HK-2 (cell line): Measurements from ENCODE around the gene SEC24D.

Experiments
- DNase-seq: peaks from one replicate; pipeline ENCODE4 v3.0.0-alpha.2; 2018; ENCODE audit not compliant: unreplicated experiment

SEC24D gene

DNA sequence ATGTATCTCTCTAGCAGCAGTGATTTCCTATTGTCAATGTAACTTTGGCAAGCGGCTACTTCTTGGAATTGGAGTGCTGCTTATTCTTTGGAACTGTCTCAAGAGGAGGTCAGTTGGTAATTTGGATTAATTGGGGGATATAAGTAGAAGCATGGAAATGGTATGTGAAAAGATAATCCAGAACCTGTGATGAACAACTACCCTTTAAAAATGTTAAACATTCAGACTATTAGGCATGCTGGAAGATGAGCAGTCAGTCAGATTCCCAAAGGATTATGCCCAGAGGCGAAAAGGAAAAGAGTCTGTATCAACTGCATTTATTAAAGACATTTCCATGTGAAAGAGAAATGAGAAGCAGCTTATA, 62.5 kb downstream of the SEC24D start:
- DNase-seq = no peak

DNA sequence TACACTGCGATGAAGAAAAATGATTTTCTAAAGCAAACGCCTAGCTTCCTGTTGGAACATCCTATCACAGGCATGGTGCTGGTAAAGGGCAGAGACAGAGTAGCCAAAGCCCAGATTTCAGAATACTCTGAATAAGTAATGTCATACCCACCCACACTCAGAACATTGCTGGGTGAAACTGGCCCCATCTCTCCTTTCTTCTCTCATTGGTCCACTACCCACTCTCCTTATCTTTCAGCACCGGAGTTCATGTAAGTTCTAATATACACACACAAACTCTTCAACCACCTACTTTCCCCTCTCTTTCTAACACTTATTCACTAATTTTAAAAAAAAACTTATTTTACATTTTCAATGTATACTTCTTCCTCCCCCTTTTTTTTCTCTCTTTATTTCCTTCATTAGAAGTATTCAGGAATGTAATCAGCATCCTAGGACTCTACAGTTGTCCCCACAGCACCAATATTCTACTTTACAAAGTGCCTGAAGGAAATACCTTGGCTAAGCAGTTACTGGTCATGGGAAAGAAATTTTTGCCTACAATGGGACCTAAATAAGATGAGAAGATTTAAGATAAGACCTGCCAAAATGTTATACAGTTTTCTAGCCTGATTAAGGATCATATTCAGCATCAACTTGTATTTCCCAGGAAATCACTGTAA, 63.0 kb downstream of the SEC24D start:
- DNase-seq = no peak

DNA sequence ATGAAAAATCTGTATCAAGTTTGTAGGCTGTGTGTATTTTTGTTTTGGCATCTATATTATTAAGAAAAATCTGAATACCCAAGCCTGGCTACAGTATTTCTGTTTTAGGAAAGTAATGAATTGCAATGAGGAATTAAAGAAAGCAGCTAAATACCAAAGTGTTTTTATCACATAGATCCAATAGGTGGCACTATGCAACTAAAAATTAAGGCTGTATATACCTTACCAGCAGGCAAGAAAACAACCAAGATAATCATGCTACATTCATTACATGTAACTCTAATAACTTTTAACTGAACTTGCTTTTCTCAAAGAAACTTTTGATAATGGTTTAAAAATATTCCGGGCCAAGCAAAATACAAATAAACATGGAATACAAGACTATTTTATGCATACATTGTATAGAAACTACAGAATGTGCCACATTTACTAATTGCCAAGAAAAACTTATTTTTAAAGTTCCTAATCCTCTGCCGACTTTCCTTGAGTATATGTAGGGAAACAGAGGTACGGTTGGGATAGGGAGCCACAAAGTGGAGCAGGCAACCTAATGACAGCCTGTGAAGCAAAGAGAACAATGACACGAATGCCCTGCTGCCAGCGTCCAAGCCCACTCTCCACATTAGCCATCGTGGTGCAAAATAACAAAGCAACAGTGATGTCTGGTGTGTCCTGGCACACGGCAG, 63.7 kb downstream of the SEC24D start:
- no peak for DNase-seq

DNA sequence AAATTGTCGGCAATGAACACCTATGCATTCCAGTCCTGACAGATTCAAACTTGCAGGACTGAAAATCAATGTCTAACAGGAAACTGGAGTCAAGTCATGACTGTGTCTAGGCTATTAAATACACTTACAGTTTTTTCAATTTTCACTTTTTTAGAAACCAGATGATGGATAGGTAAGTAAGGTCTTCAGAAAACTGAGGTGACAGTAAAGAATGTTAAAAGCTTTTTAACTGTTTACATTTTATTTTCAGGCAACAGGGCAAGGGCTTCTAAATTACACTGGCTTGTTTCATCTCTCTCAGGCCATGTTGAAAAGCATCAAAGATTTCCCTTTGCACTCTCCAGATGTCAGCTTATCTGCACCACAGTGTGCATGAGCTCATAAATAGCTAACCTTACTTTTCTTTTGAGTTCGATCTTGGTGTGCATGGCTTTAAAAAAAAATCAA, 65.2 kb downstream of the SEC24D start:
- no peak for DNase-seq

DNA sequence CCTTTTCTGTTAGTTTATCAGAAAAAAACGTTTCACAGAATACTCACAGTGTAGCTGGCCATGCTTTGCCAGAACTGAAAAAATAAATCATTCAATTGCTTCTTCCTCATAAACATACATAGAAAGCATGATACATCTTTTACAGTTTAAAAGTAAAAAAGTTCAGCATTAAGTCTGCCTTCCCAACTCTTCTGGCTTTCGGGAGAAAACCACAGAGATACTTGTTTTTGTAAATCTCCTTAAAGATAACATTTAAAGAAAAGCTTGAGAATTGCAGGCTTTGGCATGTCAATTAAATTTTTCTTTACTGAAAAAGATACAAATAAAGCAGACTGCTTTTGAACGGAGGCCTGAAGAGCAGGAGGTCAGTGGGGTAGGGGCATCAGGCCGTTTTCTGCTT, 66.8 kb downstream of the SEC24D start:
- no peak for DNase-seq

DNA sequence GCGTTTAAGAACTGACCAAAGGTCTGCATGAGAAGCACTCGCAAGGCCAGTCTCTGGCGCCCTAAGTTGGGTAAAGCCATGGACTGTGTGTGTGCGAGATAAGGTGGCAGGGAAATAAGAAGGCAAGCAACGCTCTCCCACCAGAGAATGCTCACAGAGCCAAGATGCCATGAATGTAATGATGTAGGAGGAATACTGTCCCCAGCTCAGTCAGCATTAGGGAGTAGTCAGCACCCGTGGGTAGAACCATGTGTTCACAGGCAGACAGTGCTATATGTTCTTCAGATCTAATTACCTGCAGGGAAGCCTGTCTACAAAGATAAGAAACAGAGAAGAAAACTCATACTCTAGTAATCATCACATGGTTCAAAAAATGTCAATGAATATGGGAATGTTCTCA, 68.8 kb downstream of the SEC24D start:
- no peak for DNase-seq

DNA sequence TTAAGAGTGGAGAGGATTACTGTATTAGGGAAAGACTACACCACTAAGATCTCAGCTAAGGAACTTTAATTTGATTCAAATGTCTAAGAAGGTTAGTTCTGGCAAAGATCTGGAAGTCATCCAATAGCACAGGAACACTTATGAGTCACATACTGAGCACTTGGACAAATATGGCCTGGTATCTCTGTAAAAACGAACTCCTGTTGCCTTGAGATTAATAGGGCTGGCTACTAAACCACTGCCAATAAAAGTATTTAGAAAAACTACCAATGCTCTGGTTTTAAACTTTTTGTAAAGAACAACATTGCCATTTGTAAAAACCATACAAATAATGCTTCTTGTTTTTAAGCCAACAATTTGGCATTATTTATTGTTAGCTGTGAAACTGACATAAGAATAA, 70.5 kb downstream of the SEC24D start:
- DNase-seq = no peak

DNA sequence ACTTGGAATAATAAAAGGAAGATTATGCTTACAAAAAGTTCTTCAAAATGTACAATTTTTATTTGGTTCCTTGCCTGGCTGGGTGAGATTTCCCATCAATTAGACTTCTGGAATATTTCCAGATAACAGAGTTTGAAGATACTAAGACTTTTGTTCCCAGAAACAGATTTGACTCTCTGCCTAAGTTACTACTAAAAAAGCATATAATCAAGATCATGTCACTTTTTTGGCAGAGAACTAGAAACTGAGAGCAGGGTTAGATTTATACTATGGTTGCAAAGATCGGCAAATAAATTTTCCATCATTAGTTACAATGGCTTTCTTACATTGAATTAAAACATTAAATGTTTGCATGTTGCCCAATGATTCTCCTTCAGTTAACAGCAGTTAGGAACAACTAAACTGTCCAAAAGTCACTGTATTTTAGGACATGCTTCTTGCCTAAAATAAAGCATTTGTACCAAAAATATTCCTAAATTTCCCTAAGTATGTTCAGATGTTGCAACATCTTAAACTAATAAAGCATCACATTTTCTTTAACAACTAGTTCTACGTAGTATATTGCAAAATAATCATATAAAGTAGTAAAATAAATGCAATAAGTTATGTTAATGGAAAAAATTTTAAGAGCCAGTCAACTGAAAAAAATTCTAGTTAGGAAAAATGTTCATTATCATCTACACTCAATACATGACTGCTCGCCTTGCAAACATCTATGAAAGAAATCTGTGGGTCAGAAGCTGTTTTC, 73.0 kb downstream of the SEC24D start:
- DNase-seq = no peak

DNA sequence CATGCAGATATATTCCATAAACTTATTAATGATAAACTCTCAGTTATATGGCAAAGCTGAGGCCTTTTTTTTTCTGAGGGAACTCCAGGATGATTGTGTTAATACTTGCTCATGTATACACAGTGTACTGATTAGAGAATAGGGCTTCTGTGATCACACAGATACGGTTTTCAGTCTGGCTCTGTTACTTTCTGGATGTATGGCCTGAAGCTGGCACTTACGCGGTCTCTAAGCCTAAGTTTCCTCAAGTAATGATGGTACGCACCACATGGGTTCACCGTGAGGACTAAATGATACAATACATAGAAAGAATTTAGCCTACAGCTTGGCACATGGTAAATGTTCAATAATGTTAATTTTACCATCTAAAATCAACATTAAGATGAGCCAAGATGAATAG, 73.8 kb downstream of the SEC24D start:
- no peak for DNase-seq

DNA sequence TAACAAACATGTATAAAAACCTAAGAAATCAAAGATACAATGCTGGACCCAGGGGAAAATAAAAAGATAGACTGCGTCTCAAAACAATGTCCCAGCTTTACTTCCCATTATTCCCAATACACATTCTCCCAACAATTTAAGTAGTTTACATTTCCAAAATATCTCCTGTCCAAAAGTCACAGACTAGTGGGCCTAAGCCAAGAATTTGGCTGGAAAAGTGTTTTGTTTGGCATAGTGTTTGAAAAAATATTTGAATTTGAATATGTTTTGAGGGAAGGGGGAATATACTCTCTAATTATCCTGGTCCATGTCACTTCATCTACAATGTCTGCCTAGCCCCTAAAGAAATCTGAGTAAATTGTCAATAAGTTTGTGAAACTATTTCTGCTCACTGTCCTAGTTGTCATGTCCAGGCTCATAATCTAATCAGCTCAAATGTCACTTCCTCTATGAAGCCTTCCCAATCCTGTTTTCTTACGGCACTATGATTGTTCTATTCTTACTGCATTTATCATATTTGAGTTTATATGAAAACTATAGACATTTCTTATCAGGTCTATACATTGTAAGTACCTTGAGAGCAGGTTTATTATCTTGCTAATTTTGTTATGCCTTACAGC, 74.4 kb downstream of the SEC24D start:
- DNase-seq = no peak

DNA sequence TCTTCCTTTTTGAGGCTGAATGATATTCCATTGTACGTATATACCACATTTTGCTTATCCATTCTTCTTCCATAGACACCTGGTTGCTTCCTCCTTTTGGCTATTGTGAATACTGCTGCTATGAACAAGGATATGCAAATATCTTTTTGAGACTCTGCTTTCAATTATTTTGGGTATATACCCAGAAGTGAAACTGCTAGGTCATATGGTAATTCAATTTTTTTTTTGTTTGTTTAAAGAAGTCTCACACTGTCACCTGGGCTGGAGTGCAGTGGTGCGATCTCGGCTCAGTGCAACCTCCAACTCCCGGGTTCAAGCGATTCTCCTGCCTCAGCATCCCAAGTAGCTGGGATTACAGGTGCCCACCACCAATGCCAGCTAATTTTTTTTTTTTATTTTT, 75.4 kb downstream of the SEC24D start:
- DNase-seq = no peak

DNA sequence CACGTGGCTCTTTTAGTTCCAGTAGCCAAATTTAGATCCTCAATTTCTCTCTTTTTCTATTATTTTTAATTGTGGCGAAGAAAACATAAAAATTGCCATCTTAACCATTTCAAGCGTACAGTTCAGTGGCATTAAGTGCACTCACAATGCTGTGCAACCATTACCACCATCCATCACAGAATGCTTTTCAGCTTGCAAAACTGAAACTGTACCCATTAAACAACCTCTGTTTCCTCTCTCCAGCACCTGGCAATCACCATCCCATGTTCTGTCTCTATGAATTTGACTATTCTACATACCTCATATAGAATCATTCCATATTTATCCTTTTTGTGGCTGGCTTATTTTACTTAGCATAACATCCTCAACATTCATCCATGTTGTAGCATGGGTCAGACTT, 75.8 kb downstream of the SEC24D start:
- no peak for DNase-seq

DNA sequence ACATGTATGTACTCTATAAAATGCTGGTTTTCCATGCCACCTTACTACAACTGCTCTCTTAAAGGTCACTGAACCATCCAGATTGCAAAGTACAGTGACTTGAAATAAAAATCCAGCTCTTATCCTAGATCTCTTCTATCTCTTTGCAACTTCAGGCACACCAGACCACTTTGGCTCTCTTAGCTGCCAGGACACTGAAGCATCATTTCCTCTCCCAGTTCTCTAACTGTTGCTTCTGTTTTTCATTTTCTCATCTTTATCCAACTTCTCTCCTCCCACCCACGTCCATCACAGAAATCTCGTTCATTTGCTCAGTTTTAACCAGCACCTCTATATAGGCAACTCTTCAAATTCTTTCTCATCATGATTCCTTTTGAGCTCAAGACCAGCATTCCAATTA, 76.4 kb downstream of the SEC24D start:
- no peak for DNase-seq

DNA sequence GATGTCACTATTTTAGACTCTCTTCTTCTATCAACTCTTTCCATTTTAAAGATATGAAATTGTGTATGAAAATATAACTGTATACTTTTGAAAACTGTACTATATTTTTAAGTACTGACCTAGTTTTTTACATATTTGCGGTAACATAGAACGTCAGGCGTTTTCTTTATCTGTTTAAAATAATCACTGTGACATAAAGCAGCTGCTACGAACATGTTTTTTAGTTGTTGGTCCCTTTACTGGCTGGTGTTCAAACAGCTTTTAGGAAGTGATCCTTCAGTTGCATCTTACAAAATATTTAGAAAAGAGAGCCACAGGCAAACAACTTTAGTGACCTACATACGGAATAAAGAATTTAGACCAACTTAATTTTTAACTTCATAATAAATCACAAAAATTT, 77.6 kb downstream of the SEC24D start:
- DNase-seq = no peak

DNA sequence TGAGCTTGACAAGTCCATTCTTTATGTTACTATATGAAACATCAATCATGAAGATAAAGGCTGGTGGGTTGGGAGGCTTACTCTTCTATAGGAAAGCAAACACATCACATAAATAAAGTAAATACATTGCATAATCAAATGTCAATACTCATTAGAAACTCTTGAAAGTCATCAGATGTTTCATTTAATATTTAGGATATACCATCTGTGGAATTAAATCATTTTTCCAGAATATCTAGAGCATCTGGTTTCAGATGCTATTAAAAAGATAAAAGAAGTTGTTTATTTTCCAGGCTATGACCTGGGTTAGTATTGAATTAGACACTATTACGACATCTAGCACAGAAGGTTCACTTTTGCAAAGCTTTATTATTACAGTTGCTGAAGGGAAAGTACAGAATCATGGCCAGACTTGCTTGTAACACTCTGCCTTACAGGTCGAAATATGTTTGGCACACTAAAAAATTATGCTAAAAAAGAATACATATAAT, 78.1 kb downstream of the SEC24D start:
- DNase-seq = no peak

DNA sequence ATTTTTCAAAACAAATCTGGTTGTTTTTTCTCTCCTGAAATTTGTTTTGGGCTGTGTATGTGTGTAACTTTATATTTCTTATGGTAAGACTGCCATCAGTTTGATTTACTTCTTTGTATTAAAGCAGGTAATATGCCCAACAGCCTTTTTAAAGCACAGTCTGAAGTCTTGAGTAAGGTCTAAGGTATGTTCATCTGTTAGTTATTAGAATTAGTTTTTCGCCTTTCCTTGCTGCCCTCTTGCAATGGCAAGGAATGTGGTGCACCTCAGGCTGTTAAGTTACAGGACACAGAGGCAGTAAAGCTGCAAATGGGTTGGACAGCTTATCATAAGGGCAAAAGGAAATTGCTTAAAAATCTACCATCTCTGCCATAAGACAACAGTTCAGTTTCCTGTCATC, 79.0 kb downstream of the SEC24D start:
- no peak for DNase-seq

DNA sequence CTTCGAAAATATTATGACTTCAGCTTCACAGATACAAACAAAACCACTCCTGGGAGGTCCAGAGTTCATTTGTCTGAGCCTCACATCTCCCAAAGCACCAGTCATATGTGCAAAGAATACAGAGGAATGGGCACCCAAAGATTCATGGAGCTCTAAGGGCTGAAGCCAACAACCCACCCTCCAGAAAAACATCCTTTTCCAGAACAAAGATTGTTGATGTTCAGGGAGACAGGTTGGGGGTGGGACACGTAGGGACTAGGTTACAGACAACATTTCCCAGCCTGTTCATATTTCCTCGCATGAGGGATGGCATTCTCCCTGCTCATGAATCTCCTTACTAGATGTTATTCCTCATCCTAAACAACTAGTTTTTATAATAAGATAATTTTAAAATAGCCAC, 79.5 kb downstream of the SEC24D start:
- DNase-seq = no peak

DNA sequence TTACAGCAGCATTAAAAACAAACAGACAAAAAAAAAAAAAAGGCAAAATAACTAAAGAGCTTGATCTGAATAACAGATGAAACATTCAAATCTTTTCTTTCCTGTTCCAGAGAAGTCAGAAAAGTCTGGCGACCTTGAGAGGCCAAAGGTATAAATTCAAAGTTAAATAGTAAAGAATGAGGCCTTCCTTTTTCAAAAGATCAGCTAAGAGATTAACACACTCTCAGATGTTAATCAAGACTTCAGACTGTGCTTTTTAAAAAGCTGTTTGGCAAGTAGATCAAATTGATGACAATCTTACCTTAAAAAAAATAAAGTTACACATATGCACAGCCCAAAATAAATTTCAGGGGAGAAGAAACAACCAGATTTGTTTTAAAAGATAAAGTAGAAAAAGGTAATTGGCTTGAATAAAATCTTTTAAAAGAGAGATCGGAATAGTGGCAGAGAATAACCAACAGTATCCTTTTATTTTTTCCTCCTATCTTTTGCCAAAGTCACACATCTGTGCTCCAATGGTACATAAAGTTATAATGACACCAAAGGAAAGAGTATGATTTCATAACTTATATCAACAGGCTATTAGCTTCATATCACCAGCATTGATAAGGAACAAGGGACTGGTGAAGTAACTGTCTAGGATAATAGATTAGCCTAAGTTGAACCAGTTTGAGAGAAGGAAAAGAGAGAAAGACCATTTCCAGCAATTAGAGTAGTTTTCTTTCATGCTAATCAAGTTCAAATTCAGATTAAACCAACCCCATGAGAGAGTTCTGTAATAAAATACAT, 80.3 kb downstream of the SEC24D start:
- no peak for DNase-seq

DNA sequence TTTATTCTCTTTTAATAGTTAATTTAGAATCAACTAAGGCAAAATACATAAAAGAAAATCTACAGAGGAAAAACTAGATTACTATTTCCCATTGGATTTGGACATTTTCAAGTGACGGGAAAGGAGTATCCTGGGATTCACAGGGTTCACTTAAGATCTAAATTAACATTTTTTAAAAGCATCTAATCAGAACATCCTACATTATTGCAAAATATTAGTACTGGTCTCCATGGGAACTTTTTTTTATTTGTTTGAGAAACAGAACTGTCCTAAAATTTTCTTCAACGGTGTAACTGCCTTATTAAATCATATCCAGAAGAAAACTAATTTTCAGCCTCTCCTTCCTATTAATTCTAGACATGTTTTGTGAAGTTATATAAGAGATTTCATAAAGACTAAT, 81.0 kb downstream of the SEC24D start:
- no peak for DNase-seq

DNA sequence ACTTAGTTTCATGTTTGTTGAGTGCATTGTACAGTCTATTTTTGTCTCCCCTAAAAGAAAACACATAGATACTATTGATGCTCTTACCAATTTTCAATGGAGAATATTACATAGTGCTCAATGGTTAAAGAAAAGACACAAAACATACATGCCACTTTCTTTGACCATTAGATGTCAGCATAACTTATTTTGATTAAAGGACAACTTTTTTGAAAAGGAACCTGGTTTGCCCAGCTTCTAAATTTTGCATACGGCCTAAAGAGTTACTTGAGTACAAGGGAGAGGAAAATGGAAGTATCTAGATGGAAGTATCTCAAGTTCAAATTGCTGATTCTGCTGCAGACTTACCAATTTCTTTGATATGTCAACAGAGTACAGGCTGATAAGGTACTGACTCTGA, 82.2 kb downstream of the SEC24D start:
- DNase-seq = no peak

DNA sequence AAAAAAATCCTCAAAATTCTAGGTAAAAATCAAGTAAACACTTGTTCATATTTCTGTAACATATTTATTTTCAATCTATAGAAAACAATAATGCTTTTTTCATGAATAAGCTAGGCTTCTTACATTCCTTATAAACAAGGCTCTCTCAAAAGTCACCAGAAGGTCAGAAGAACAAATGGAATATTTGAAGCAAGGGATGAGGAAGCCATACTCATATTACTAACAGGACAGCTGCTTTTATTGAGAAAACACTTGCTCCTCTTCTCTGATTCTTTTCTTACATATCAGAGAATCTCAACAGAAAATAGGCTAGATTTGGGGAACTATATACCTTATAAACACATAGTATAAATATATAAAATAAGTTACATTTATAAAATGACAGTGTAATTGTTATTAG, 82.8 kb downstream of the SEC24D start:
- no peak for DNase-seq

DNA sequence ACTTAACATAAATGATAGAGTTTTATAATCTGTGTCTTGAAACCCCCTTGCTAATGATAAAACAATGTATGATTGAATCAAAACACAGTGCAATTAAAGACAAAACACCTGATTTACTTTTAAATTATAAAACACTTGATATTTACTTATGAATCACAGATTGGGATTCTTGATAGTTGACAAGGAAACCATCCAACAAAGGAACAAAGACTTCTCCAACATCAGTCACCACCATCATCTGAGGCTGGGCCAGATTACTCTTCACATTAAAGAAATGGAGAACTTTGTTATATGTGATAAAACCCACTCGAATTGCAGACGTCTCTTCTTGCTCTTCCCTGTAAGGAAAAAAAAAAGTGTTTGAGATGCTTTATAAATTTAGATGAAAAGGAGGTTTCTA, 83.4 kb downstream of the SEC24D start:
- DNase-seq = no peak
